Keratinocyte (primary cell): ENCODE results near the gene IRAK2. TPM values are rescaled to one million over a fixed set of nuclear protein-coding genes. Genes with fewer than 3 reads are reported as not detected.

Experiments
- DNase-seq: peaks from one replicate; pipeline ENCODE4 v3.0.0-alpha.2; 2011; ENCODE audit warnings: low read depth, missing footprints, low spot score
- FAIRE-seq: peaks from 2 replicates; lab custom pipeline; 2011; peaks lifted over from hg19 to GRCh38; lab: Jason Lieb, UNC
- H2AFZ ChIP-seq: 2 replicates; pipeline ENCODE4 v1.6.0; 2012; ENCODE audit warnings: low read length, control low read depth, inconsistent platforms; ENCODE audit not compliant: control insufficient read depth
- H3K27ac ChIP-seq: 2 replicates; pipeline ENCODE4 v1.5.1; 2011; ENCODE audit warnings: low read length; ENCODE audit not compliant: control insufficient read depth, insufficient read depth
- H3K27me3 ChIP-seq: 3 replicates; pipeline ENCODE4 v1.6.0; 2011; ENCODE audit warnings: low read length; ENCODE audit not compliant: control insufficient read depth, insufficient read depth; ENCODE audit errors: extremely low read depth
- H3K36me3 ChIP-seq, 2 experiments: 2 replicates in 1 of 2; 3 replicates in 1 of 2; pipeline ENCODE4 v1.5.1; 2011; ENCODE audit warnings: low read length in 2 of 2, mild to moderate bottlenecking in 1 of 2; ENCODE audit not compliant: control insufficient read depth in 2 of 2, insufficient read depth in 2 of 2; ENCODE audit errors: extremely low read depth in 1 of 2
- H3K4me1 ChIP-seq: 3 replicates; pipeline ENCODE4 v1.5.1; 2011; ENCODE audit warnings: low read length; ENCODE audit not compliant: control insufficient read depth, insufficient read depth; ENCODE audit errors: extremely low read depth
- H3K4me2 ChIP-seq: 3 replicates; pipeline ENCODE4 v1.6.0; 2011; ENCODE audit warnings: low read depth, low read length; ENCODE audit not compliant: control insufficient read depth, insufficient read depth; ENCODE audit errors: extremely low read depth
- H3K4me3 ChIP-seq, 3 experiments: fragments of 200-600 bp in 1 of 3; sonication (generic) in 1 of 3; 2 replicates in 2 of 3; 3 replicates in 1 of 3; pipeline ENCODE4 v1.5.1; 2011 to 2016; ENCODE audit warnings: low read length in 3 of 3, mild to moderate bottlenecking in 3 of 3, control low read depth in 2 of 3, inconsistent platforms in 1 of 3, low read depth in 1 of 3, mixed read lengths in 1 of 3, mixed run types in 1 of 3, moderate library complexity in 1 of 3; ENCODE audit not compliant: control insufficient read depth in 2 of 3, insufficient read depth in 2 of 3; ENCODE audit errors: extremely low read depth in 1 of 3
- H3K79me2 ChIP-seq: 2 replicates; pipeline ENCODE4 v1.6.0; 2012; ENCODE audit warnings: low read length; ENCODE audit not compliant: control insufficient read depth, insufficient read depth
- H3K9ac ChIP-seq: 3 replicates; pipeline ENCODE4 v1.6.0; 2011; ENCODE audit warnings: low read length; ENCODE audit not compliant: control insufficient read depth, insufficient read depth; ENCODE audit errors: extremely low read depth
- H3K9me1 ChIP-seq: 3 replicates; pipeline ENCODE4 v1.6.0; 2011; ENCODE audit warnings: low read length; ENCODE audit not compliant: control insufficient read depth, insufficient read depth; ENCODE audit errors: extremely low read depth
- H3K9me3 ChIP-seq: 2 replicates; pipeline ENCODE4 v1.5.1; 2012; ENCODE audit warnings: low read depth, low read length; ENCODE audit not compliant: control insufficient read depth
- H4K20me1 ChIP-seq: 3 replicates; pipeline ENCODE4 v1.6.0; 2011; ENCODE audit warnings: low read length; ENCODE audit not compliant: control insufficient read depth, insufficient read depth; ENCODE audit errors: extremely low read depth
- EZH2 ChIP-seq: IDR thresholded peaks from one replicate; pipeline ENCODE4 v1.6.1; 2012; ENCODE audit warnings: inconsistent platforms, mild to moderate bottlenecking, low read length, moderate library complexity
- dilution Hi-C: fragments of 300-500 bp; cut with MboI; formaldehyde crosslinking; loops from one replicate; pipeline ENCODE4 v1.7.0; 2020; ENCODE audit warnings: low sequenced_read_pairs; ENCODE audit not compliant: extremely low pct_ligation_motif_present
- polyA plus RNA-seq, 5 experiments: library from polyadenylated mRNA; depleted of rRNA in 3 of 5; stranded (reverse) in 3 of 5; stranded (forward) in 1 of 5; unstranded in 1 of 5; fragments of >200 nt; gene quantifications; 1 replicate in 1 of 5; 2 replicates in 3 of 5; 3 replicates in 1 of 5; pipeline versions ENCODE4 v1.2.1 to v1.2.3, GENCODE V29; 2011 to 2012; ENCODE audit warnings: missing spikeins in 2 of 5, low read depth in 1 of 5, low replicate concordance in 1 of 5
- TF ChIP-seq, protein P1 (sequence below), 3 experiments: IDR thresholded peaks in 1 of 3; conservative IDR thresholded peaks in 1 of 3; optimal IDR thresholded peaks in 1 of 3; 2 replicates in 2 of 3; 3 replicates in 1 of 3; pipeline versions ENCODE3 to v1.5.1; 2011; ENCODE audit warnings: low read length in 3 of 3, mild to moderate bottlenecking in 3 of 3, moderate library complexity in 2 of 3, control low read depth in 1 of 3, inconsistent platforms in 1 of 3; ENCODE audit not compliant: insufficient read depth in 2 of 3; ENCODE audit errors: extremely low read depth in 1 of 3

The IRAK2 gene
- polyA plus RNA-seq, 1 donor (not counting 4 experiments of a cell fraction or from before 2014, with no cell fraction given) = 3.5 TPM

DNA sequence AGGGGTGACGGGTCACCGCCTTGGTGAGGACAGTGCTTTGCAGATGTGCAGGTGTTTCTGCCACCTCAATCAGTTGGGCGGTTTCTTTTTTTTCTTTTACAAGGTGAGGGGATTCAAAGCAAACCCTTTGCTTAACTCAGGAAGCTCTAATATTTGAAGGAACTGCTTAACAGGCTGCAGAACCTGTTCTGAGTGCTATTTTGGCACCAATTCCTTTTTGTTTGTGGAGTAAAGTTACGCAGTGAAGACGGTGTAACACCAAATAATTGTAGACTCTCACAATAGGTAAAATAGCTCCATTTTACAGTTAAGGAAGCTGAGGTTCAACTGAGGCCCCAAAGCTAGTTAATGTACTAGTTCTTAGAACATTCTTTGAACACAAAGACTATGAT, 121.4 kb downstream of the IRAK2 start:
- DNase-seq (no peak), FAIRE-seq (no peak)
- no peaks in the 10 kb centered on the region for H3K9me3 ChIP-seq
- dilution Hi-C loops = no loop called here
- H4K20me1 ChIP-seq = no peaks in the 10 kb centered on the region
- H3K4me3 ChIP-seq = no peak overlapping the region
- no peaks in the 10 kb centered on the region for H3K9me1 ChIP-seq
- H3K36me3 ChIP-seq = peaks cover 8 to 19% of the 10 kb centered on the region in 2 experiments
- H3K4me2 ChIP-seq = no peak overlapping the region
- TF ChIP-seq EZH2 = no peak
- TF ChIP-seq, protein P1, sequence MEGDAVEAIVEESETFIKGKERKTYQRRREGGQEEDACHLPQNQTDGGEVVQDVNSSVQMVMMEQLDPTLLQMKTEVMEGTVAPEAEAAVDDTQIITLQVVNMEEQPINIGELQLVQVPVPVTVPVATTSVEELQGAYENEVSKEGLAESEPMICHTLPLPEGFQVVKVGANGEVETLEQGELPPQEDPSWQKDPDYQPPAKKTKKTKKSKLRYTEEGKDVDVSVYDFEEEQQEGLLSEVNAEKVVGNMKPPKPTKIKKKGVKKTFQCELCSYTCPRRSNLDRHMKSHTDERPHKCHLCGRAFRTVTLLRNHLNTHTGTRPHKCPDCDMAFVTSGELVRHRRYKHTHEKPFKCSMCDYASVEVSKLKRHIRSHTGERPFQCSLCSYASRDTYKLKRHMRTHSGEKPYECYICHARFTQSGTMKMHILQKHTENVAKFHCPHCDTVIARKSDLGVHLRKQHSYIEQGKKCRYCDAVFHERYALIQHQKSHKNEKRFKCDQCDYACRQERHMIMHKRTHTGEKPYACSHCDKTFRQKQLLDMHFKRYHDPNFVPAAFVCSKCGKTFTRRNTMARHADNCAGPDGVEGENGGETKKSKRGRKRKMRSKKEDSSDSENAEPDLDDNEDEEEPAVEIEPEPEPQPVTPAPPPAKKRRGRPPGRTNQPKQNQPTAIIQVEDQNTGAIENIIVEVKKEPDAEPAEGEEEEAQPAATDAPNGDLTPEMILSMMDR (optimal IDR thresholded peaks at IDR 0.05 in 1 of 3, IDR thresholded peaks at IDR 0.05 in 1 of 3, conservative IDR thresholded peaks at IDR 0.05 in 1 of 3; ENCODE audit: extremely low read depth in 1 of 3, insufficient read depth in 2 of 3, low read length in 3 of 3) = no peak
- no peak overlapping the region for H3K27ac ChIP-seq
- no peaks in the 10 kb centered on the region for H3K27me3 ChIP-seq
- peaks cover 5% of the 10 kb centered on the region for H3K4me1 ChIP-seq
- H3K9ac ChIP-seq = no peak overlapping the region
- H3K79me2 ChIP-seq = no peaks in the 10 kb centered on the region
- no peak overlapping the region for H2AFZ ChIP-seq

DNA sequence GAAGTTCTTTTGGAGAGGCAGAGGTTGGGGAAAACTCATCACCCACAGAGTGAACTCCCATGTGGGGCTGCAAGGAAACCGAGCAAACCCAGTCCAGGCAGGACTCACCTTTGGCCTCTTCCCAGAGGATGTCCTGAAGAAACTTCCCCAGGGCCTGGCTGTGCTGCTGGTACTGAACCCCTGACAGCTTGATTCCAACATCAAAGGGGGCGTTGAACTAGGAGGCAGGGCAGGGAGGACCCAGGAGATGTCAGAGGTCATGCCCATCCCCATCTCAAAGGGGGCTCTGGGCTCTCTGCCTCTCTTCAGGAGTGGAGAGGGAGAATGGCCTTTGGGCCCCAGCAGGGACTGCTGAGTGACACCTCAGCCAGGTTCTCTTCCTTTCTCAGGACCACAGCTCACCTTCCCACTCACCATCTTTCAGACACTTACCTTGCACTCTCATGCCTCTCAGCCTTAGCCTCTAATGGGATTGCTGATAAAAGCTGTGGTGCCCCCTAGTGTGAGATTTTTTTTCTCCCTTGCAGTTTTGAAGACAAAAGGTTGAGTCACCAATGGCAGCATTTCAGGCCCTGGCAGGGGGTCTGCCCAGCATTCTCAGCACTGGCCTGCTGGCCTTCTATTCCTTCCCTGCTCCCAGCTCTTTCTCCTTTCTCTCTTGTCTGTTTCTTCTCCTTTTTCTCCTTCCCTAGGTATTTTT, 122.0 kb downstream of the IRAK2 start:
- Histone ChIP-seq H3K9ac (no peak overlapping the region), H3K27ac (no peak overlapping the region), H4K20me1 (no peaks in the 10 kb centered on the region), H2AFZ (no peak overlapping the region), H3K36me3 (peaks cover 8 to 20% of the 10 kb centered on the region in 2 experiments), H3K27me3 (no peaks in the 10 kb centered on the region), H3K4me3 (no peak overlapping the region), H3K79me2 (no peaks in the 10 kb centered on the region), H3K4me2 (no peak overlapping the region), H3K9me3 (no peaks in the 10 kb centered on the region), H3K4me1 (peaks cover 5% of the 10 kb centered on the region), H3K9me1 (no peaks in the 10 kb centered on the region)
- DNase-seq (no peak), FAIRE-seq (no peak)
- TF ChIP-seq, protein P1 (optimal IDR thresholded peaks at IDR 0.05 in 1 of 3, IDR thresholded peaks at IDR 0.05 in 1 of 3, conservative IDR thresholded peaks at IDR 0.05 in 1 of 3; ENCODE audit: extremely low read depth in 1 of 3, insufficient read depth in 2 of 3, low read length in 3 of 3) = peak; percentile 41 to 51 (median 43)
- no peak for TF ChIP-seq EZH2
- dilution Hi-C loops = no loop called here
